Measurements from ENCODE around the gene COL17A1.

DNA sequence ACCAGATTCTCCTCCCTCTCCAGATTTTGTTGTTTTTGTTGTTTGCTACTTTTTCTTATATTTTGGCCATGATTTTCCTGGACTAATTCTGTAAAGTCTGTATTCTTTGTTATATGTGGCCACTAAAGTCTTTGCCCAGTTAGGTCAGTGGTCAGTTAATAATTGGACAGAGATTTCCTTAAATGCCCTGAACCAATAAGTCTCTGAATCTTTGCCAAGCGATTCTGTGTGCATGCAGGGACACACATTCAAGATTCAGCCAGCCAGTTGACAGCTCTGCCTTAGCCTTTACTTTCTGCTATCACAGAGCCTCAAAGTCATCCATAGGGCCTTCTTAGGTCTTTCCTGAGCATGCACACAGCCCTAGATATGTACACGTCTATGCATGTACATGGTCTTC lies 11.0 kb upstream of the COL17A1 start:
- no peak for TF ChIP-seq CTCF (IDR thresholded peaks at IDR 0.05)
- TF ChIP-seq POLR2A (IDR thresholded peaks at IDR 0.05): no peak
- TF ChIP-seq EP300 (IDR thresholded peaks at IDR 0.05): no peak
